ENCODE data around the gene KCNJ16.
A peak's percentile ranks its signal among the peaks of the same experiment; 100 is the strongest.

Gene KCNJ16

DNA sequence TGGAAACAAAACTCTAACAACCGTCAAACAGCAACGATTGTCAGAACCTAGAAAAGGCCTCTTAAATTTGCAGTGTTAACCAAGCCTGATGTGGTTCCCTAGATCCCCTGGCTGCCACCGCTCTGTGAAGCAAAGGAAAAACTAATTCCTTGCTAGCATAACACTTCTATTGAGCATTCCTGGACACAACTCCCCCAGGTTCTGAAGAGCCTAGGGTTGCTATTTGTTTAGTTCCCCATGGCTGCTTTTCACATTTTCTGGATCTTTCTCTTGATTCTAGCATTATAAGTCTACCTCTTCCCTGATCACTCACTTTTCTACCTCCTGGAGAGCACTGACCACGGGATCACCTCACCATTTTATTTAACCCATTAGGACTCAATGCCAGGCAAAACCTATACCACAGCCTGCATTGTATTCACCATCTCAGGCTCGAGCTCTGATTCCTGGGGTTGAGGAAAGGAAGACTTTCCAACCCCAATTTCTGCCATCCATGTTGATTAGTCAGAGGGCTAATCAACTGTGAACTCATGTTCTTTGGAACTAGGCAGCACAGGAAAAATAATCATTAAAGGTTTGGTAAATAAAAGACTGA lies 692 bp upstream of the KCNJ16 start:
- TF ChIP-seq, protein P1, sequence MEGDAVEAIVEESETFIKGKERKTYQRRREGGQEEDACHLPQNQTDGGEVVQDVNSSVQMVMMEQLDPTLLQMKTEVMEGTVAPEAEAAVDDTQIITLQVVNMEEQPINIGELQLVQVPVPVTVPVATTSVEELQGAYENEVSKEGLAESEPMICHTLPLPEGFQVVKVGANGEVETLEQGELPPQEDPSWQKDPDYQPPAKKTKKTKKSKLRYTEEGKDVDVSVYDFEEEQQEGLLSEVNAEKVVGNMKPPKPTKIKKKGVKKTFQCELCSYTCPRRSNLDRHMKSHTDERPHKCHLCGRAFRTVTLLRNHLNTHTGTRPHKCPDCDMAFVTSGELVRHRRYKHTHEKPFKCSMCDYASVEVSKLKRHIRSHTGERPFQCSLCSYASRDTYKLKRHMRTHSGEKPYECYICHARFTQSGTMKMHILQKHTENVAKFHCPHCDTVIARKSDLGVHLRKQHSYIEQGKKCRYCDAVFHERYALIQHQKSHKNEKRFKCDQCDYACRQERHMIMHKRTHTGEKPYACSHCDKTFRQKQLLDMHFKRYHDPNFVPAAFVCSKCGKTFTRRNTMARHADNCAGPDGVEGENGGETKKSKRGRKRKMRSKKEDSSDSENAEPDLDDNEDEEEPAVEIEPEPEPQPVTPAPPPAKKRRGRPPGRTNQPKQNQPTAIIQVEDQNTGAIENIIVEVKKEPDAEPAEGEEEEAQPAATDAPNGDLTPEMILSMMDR (conservative IDR thresholded peaks at IDR 0.05; ENCODE audit: low read length): no peak
- H3K4me3 ChIP-seq (ENCODE audit: low read length): no peak overlapping the region
- DNase-seq (ENCODE audit: low read depth): no peak

DNA sequence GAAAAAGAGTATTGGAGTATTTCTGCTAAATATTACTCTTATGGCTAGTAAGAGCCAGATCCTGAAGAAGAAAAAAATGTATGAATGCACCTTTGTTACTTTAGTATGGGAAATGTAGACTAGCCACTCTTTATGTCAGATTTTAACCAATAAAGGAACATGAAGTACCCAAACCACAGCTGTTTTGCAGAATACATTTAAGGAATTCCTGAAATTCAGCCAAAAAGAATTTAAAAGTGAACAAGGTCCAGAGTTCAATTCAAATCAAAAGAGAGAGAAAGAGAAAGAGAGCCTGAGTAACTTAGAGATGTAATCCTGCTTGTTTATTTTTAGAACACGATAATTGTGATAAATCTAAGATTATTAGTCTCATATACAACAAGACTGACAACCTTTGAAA lies 1.2 kb downstream of the KCNJ16 start:
- no peak overlapping the region for H3K4me3 ChIP-seq (ENCODE audit: low read length)
- TF ChIP-seq, protein P1 (conservative IDR thresholded peaks at IDR 0.05; ENCODE audit: low read length): no peak
- peak; percentile 33 for DNase-seq (ENCODE audit: low read depth)

DNA sequence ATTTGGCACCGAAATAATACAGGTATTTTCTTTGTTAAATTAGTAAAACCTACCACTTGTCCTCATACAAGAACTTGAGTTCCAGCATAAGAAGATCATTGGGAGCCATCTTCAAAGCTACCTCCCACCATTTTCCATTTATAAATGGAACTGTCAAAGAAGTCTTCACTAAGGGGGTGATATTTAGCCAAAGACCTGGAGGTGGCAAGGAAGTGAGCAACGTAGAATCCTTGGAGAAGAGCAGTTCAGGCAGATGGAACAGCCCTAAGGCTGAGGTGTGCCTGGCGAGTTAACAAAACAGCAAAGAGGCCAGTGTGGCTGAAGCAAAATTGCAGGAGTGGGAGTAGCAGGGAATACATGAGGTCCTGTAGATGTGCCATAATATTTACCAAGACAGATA lies 1.8 kb downstream of the KCNJ16 start:
- H3K4me3 ChIP-seq (ENCODE audit: low read length): no peak overlapping the region
- no peak for DNase-seq (ENCODE audit: low read depth)
- TF ChIP-seq, protein P1 (conservative IDR thresholded peaks at IDR 0.05; ENCODE audit: low read length): no peak

DNA sequence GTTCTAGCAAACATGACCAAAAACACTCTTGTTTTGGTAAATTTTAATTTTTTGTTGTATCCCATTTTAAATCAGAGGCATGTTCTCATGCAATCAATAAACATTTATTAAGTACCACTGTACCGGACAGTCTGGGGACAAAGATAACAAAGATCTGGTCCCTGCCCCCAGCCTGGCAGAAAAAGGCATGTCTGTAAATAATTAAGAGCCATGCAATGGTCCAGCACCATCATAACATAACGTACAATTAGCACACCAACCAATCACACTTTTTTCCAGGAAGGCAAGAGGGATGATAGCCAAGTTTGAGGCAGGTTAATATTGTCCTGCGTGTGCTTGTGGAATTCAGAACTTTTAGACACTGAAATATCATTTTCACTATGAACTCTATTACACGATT lies 3.5 kb downstream of the KCNJ16 start:
- DNase-seq (ENCODE audit: low read depth): no peak
- TF ChIP-seq, protein P1 (conservative IDR thresholded peaks at IDR 0.05; ENCODE audit: low read length): no peak

DNA sequence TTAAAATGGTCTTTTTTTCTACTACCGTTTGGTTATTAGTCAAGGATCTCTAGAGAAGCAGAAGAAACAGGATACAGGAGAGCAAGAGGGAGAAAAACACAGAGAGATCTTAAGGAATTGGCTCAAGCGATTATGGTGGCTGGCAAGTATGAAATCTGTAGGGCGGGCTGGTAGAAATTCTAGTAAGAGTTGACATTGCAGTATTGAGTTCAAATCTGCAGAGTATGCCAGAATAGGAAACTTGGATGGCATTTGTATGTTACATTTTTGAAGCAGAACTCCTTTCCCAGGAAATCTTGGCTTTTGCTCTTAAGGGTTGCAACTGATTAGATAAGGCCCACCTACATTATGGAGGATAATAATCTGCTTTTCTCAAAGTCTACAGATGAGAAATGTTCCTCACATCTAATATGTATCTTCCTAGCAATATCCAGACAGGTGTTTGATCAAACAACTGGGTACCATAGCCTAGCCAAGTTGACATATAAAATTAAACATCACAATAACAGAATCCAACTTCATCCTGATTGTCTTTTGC lies 4.0 kb downstream of the KCNJ16 start:
- H3K4me3 ChIP-seq (ENCODE audit: low read length): no peak overlapping the region
- TF ChIP-seq, protein P1 (conservative IDR thresholded peaks at IDR 0.05; ENCODE audit: low read length): no peak
- no peak for DNase-seq (ENCODE audit: low read depth)

More for the DNA sequence above, 3.5 kb downstream of the KCNJ16 start:
- no peak overlapping the region for H3K4me3 ChIP-seq (ENCODE audit: low read length)

DNA sequence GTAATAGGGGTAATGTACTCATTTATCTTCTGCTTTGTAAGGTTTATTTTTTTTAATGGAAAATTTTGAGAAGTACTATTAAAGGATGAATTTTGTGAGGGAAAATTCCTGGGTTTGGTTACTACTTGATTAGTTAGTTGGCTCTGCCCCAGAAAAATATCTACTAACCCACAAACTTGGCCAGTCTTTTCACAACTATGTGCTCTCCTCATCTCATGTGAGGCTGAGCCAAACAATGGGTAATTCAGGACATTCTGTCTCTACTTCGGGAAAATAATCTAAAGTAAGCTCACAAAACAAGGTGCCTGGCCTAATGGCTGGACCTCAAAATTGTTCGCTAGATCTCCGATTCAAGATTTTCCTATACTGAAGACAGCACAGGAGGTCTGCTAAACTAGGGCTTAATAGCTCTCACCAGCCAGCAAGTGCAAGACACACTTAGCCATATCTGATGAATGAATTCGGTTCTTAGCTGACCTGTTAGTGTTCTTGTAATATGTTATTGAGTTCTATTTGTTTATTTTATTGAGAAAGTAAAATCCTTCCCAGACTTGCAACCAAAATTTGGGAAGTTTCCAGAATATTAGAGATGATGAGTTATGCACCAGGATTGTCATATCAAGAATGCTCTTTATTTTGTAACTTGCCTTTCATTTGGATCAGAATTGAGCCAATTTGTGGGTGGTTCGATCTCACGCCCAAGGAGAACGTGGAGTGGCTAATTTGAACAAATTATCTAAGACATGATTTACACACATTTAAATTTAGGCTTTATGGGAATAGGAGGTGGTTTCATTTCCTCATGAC lies 5.7 kb downstream of the KCNJ16 start:
- DNase-seq (ENCODE audit: low read depth): peak; percentile 76
- TF ChIP-seq, protein P1 (conservative IDR thresholded peaks at IDR 0.05; ENCODE audit: low read length): no peak
- H3K4me3 ChIP-seq (ENCODE audit: low read length): no peak overlapping the region

DNA sequence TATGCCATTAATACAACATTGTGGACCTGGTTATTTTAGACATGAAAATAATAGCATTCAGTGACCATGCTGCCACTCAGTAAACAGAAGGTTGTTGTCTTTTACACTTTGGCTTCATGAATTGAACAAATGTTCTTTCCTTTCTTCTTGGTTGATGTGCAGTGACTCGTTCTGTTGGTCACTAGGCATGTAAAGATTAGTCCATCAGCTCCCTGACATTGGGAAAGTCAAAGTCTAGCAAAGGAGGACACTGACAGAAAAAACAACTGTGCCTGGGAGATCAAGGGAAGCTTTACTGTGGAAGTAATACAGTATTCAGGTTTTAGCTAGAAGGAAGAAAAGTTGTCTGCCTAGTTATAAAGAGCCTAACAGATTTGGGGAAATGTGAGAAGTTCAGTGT lies 6.9 kb downstream of the KCNJ16 start:
- no peak for DNase-seq (ENCODE audit: low read depth)
- TF ChIP-seq, protein P1 (conservative IDR thresholded peaks at IDR 0.05; ENCODE audit: low read length): no peak
- no peak overlapping the region for H3K4me3 ChIP-seq (ENCODE audit: low read length)
